Ectodermal cell (in vitro differentiated cells): ENCODE measurements around the gene CTSC.

Source experiments
- H3K27ac ChIP-seq: 2 replicates; pipeline ENCODE4 v1.7.0; 2013; ENCODE audit warnings: mild to moderate bottlenecking, low read depth, low read length; ENCODE audit not compliant: insufficient read depth, poor library complexity, severe bottlenecking
- H3K27me3 ChIP-seq: 2 replicates; pipeline ENCODE4 v1.7.0; 2013; ENCODE audit warnings: mild to moderate bottlenecking, low read length; ENCODE audit not compliant: insufficient read depth, control insufficient read depth, poor library complexity, severe bottlenecking
- H3K36me3 ChIP-seq: one replicate; pipeline ENCODE4 v1.7.0; 2013; ENCODE audit warnings: low read length; ENCODE audit not compliant: control insufficient read depth, insufficient read depth
- H3K4me1 ChIP-seq: one replicate; pipeline ENCODE4 v1.7.0; 2013; ENCODE audit warnings: low read length; ENCODE audit not compliant: control insufficient read depth, insufficient read depth
- H3K4me3 ChIP-seq: 2 replicates; pipeline ENCODE4 v1.7.0; 2013; ENCODE audit warnings: low read depth, low read length, control low read depth; ENCODE audit not compliant: insufficient read depth
- H3K9me3 ChIP-seq: 2 replicates; pipeline ENCODE4 v1.7.0; 2013; ENCODE audit warnings: mild to moderate bottlenecking, low read length, moderate library complexity; ENCODE audit not compliant: control insufficient read depth
- WGBS, 2 experiments: methylation state at CpG; one replicate each; pipeline ENCODE4 v1.1.7; 2013; ENCODE audit warnings: missing lambda C conversion rate in 2 of 2; 5-methylcytosine and 5-hydroxymethylcytosine counted together

Gene CTSC

GRCh38 chr11:88367310-88367709 lies 29.8 kb upstream of the CTSC start:
- no peaks in the 10 kb centered on the region for H3K27me3 ChIP-seq
- 85 to 95% methylated on average over 3 of the region's 3 CpGs for WGBS, 2 experiments

GRCh38 chr11:88363648-88364065 lies 26.1 kb upstream of the CTSC start:
- H3K27me3 ChIP-seq, result no peaks in the 10 kb centered on the region
- no peaks in the 10 kb centered on the region for H3K9me3 ChIP-seq
- no peak overlapping the region for H3K27ac ChIP-seq
- no peak overlapping the region for H3K4me3 ChIP-seq
- H3K4me1 ChIP-seq, result no peaks in the 10 kb centered on the region
- H3K36me3 ChIP-seq, result no peaks in the 10 kb centered on the region
- 86 to 93% methylated on average over 2 of the region's 2 CpGs for WGBS, 2 experiments

More at GRCh38 chr11:88367310-88367709, 29.8 kb upstream of the CTSC start:
- H3K36me3 ChIP-seq, result no peaks in the 10 kb centered on the region
- H3K9me3 ChIP-seq, result no peaks in the 10 kb centered on the region
- H3K4me3 ChIP-seq, result no peak overlapping the region
- no peak overlapping the region for H3K27ac ChIP-seq
- no peaks in the 10 kb centered on the region for H3K4me1 ChIP-seq

- Histone ChIP-seq H3K27ac (no peak overlapping the region), H3K9me3 (no peaks in the 10 kb centered on the region), H3K36me3 (no peaks in the 10 kb centered on the region), H3K4me3 (no peak overlapping the region), H3K27me3 (no peaks in the 10 kb centered on the region), H3K4me1 (no peaks in the 10 kb centered on the region)
- WGBS, 2 experiments, result 93% methylated on average over 1 of the region's 1 CpG; no CpG with 5 or more reads in 1 of the 2 experiments
Measured at GRCh38 chr11:88363004-88363403, 25.5 kb upstream of the CTSC start.

GRCh38 chr11:88360141-88360540 lies 22.6 kb upstream of the CTSC start:
- no peaks in the 10 kb centered on the region for H3K4me1 ChIP-seq
- WGBS, 2 experiments, result 88% methylated on average over 1 of the region's 1 CpG; no CpG with 5 or more reads in 1 of the 2 experiments
- H3K36me3 ChIP-seq, result no peaks in the 10 kb centered on the region
- H3K9me3 ChIP-seq, result no peaks in the 10 kb centered on the region
- H3K27ac ChIP-seq, result no peak overlapping the region
- H3K27me3 ChIP-seq, result no peaks in the 10 kb centered on the region
- no peak overlapping the region for H3K4me3 ChIP-seq

GRCh38 chr11:88359541-88359940 lies 22.0 kb upstream of the CTSC start:
- 85 to 92% methylated on average over 1 of the region's 1 CpG for WGBS, 2 experiments
- H3K9me3 ChIP-seq, result no peaks in the 10 kb centered on the region

GRCh38 chr11:88359114-88359513 lies 21.6 kb upstream of the CTSC start:
- H3K27ac ChIP-seq, result no peak overlapping the region
- WGBS, 2 experiments, result 100% methylated on average over 1 of the region's 1 CpG
- H3K27me3 ChIP-seq, result no peaks in the 10 kb centered on the region
- H3K9me3 ChIP-seq, result no peaks in the 10 kb centered on the region
- no peaks in the 10 kb centered on the region for H3K4me1 ChIP-seq
- H3K36me3 ChIP-seq, result no peaks in the 10 kb centered on the region
- H3K4me3 ChIP-seq, result no peak overlapping the region

More at GRCh38 chr11:88359541-88359940, 22.0 kb upstream of the CTSC start:
- no peaks in the 10 kb centered on the region for H3K27me3 ChIP-seq
- no peaks in the 10 kb centered on the region for H3K4me1 ChIP-seq
- no peak overlapping the region for H3K27ac ChIP-seq
- no peaks in the 10 kb centered on the region for H3K36me3 ChIP-seq
- no peak overlapping the region for H3K4me3 ChIP-seq

- Histone ChIP-seq H3K36me3 (no peaks in the 10 kb centered on the region), H3K27ac (no peak overlapping the region), H3K4me1 (no peaks in the 10 kb centered on the region), H3K4me3 (no peak overlapping the region), H3K27me3 (no peaks in the 10 kb centered on the region), H3K9me3 (no peaks in the 10 kb centered on the region)
- 100% methylated on average over 1 of the region's 2 CpGs; no CpG with 5 or more reads in 1 of the 2 experiments for WGBS, 2 experiments
Measured at GRCh38 chr11:88358040-88358431, 20.5 kb upstream of the CTSC start.

GRCh38 chr11:88357323-88358039 lies 19.9 kb upstream of the CTSC start:
- H3K9me3 ChIP-seq, result no peaks in the 10 kb centered on the region
- WGBS, 2 experiments, result 83% methylated on average over 3 of the region's 3 CpGs; no CpG with 5 or more reads in 1 of the 2 experiments
- H3K4me1 ChIP-seq, result no peaks in the 10 kb centered on the region
- H3K27ac ChIP-seq, result no peak overlapping the region
- no peak overlapping the region for H3K4me3 ChIP-seq
- no peaks in the 10 kb centered on the region for H3K36me3 ChIP-seq
- H3K27me3 ChIP-seq, result no peaks in the 10 kb centered on the region

- no peaks in the 10 kb centered on the region for H3K36me3 ChIP-seq
- no peaks in the 10 kb centered on the region for H3K9me3 ChIP-seq
- WGBS, 2 experiments, result 100% methylated on average over 1 to 2 of the region's 2 CpGs
Measured at GRCh38 chr11:88355887-88356286, 18.4 kb upstream of the CTSC start.

GRCh38 chr11:88354912-88355311 lies 17.4 kb upstream of the CTSC start:
- Histone ChIP-seq H3K27me3 (no peaks in the 10 kb centered on the region), H3K4me1 (no peaks in the 10 kb centered on the region), H3K27ac (no peak overlapping the region), H3K9me3 (no peaks in the 10 kb centered on the region), H3K4me3 (no peak overlapping the region), H3K36me3 (no peaks in the 10 kb centered on the region)
- 93 to 96% methylated on average over 2 of the region's 2 CpGs for WGBS, 2 experiments

More at GRCh38 chr11:88355887-88356286, 18.4 kb upstream of the CTSC start:
- Histone ChIP-seq H3K27me3 (no peaks in the 10 kb centered on the region), H3K27ac (no peak overlapping the region), H3K4me1 (no peaks in the 10 kb centered on the region), H3K4me3 (no peak overlapping the region)
